Adrenal gland (tissue), 12 donors: ENCODE measurements around the gene TUBB4A. TPM values are rescaled to one million over a fixed set of nuclear protein-coding genes. Genes with fewer than 3 reads are reported as not detected.

Experiments
- DNase-seq, 7 donors: peaks; one replicate each; pipeline ENCODE4 v3.0.0-alpha.2; 2019 to 2020
- H3K27ac ChIP-seq, 5 donors: fragments of 200-600 bp; sonication (generic) in 4 of 5; 1 replicate in 3 of 5; 2 replicates in 2 of 5; pipeline versions ENCODE4 v1.5.1 to v1.8.0; 2016 to 2020; ENCODE audit warnings: mild to moderate bottlenecking in 1 of 5
- H3K27me3 ChIP-seq: fragments of 200-600 bp; 2 replicates; pipeline ENCODE4 v1.8.0; 2021
- H3K36me3 ChIP-seq, 2 donors: fragments of 200-600 bp; replicated peaks in 1 of 2; 1 replicate in 1 of 2; 2 replicates in 1 of 2; pipeline versions ENCODE4 v1.5.1 to v1.8.0; 2018 to 2022
- H3K4me1 ChIP-seq, 2 donors: fragments of 200-600 bp; replicated peaks in 1 of 2; 1 replicate in 1 of 2; 2 replicates in 1 of 2; pipeline versions ENCODE4 v1.5.1 to v1.8.0; 2018 to 2021
- H3K4me3 ChIP-seq, 4 donors: fragments of 200-600 bp; sonication (generic) in 3 of 4; one replicate each; pipeline ENCODE4 v1.5.1; 2016 to 2018
- H3K9me3 ChIP-seq, 3 donors: fragments of 200-600 bp; sonication (generic) in 1 of 3; replicated peaks in 1 of 3; 1 replicate in 2 of 3; 2 replicates in 1 of 3; pipeline versions ENCODE4 v1.5.1 to v1.8.0; 2016 to 2021
- CTCF ChIP-seq, 6 experiments: fragments of 450-650 bp in 4 of 6; fragments of 200-600 bp in 2 of 6; sonication (generic) in 1 of 6; IDR thresholded peaks; 1 replicate in 5 of 6; 2 replicates in 1 of 6; pipeline versions ENCODE4 v1.5.1 to v1.8.0; 2016 to 2021; ENCODE audit warnings: antibody characterized with exemption in 6 of 6, mild to moderate bottlenecking in 2 of 6, moderate library complexity in 1 of 6
- POLR2A ChIP-seq, 2 donors: fragments of 450-650 bp; IDR thresholded peaks; one replicate each; pipeline ENCODE4 v1.6.1; 2017; ENCODE audit warnings: antibody characterized with exemption in 2 of 2, mild to moderate bottlenecking in 2 of 2, moderate library complexity in 1 of 2
- WGBS, 4 donors: extraction: QIAGEN DNeasy Blood & Tissue Kit in 2 of 4; methylation state at CpG; one replicate each; pipeline versions ENCODE4 v1.1.5 to v1.1.7; 2013 to 2017; 5-methylcytosine and 5-hydroxymethylcytosine counted together
- intact Hi-C, 2 donors: fragments of 100-400 bp; cut with DNase I; formaldehyde crosslinking; loops; one replicate each; pipeline versions ENCODE4 v1.14.1 to v1.15.0; 2022 to 2023
- polyA plus RNA-seq, 3 donors: library from polyadenylated mRNA; stranded (reverse); fragments of 200-250 nt in 2 of 3; fragments of 350-450 nt in 1 of 3; fragmentation: Illumina TruSeq in 1 of 3; extraction: RNeasy Lipid Tissue Mini Kit (QIAGEN cat#74804) in 1 of 3; gene quantifications; one replicate each; pipeline ENCODE4 v1.2.3, GENCODE V29; 2013 to 2014
- total RNA-seq, 9 donors: library from RNA; depleted of rRNA in 4 of 9; stranded (reverse); fragments of >200 nt in 4 of 9; fragments of 120-200 nt in 1 of 9; fragmentation: NEBNext Ultra II Directional in 1 of 9; extraction: Animal tissue kit (Norgen Biotek cat#: 25700) in 1 of 9; gene quantifications; one replicate each; pipeline versions ENCODE4 v1.1.0 to v1.2.4, GENCODE V29; 2013 to 2023
- donor health status: healthy with polysubstance abuse.
- donor health status: Bipolar disorder and iron deficiency.
- donor health status: DM: yes; HTN: yes; CAD: no.
- donor health status: DM: no; HTN: no; CAD: no.
- donor health status: DM: no; HTN: no; CAD: no.
- donor health status: DM: yes; HTN: yes; CAD: no.

Gene TUBB4A
- total and polyA plus RNA-seq, 12 donors: 50.4 to 752 (median 138) TPM

GRCh38 chr19:6500837-6501739, 1.0 kb downstream of the TUBB4A start:
- Histone ChIP-seq H3K36me3 (no peaks in the 10 kb centered on the region), H3K9me3 (no peaks in the 10 kb centered on the region), H3K4me1 (peaks cover 17 to 41% of the 10 kb centered on the region in 2 donors), H3K4me3 (peak overlapping the region in 3 of 4 donors; percentile 22 to 62 (median 59)), H3K27ac (peak overlapping the region in 3 of 5 donors; percentile 74 to 79 (median 76)), H3K27me3 (no peaks in the 10 kb centered on the region)
- DNase-seq: no peak
- intact Hi-C loops: no loop called here
- 14 to 50% (median 31%) methylated on average over 12 to 24 of the region's 24 CpGs for WGBS, 4 donors
- TF ChIP-seq CTCF (IDR thresholded peaks at IDR 0.05) (no peak), POLR2A (IDR thresholded peaks at IDR 0.05) (no peak)

- peak in 4 of 7 donors; percentile 50 to 64 (median 55) for DNase-seq
- Histone ChIP-seq H3K4me3 (peak overlapping the region in 1 of 4 donors; percentile 59), H3K36me3 (no peaks in the 10 kb centered on the region), H3K4me1 (peaks cover 17 to 41% of the 10 kb centered on the region in 2 donors), H3K27ac (peak overlapping the region; percentile 2 to 87 (median 36)), H3K27me3 (no peaks in the 10 kb centered on the region), H3K9me3 (no peaks in the 10 kb centered on the region)
- WGBS, 4 donors: 38 to 49% (median 43%) methylated on average over 17 of the region's 17 CpGs
- intact Hi-C loops: no loop called here
- TF ChIP-seq POLR2A (IDR thresholded peaks at IDR 0.05): peak; percentile 11 to 38
- TF ChIP-seq CTCF (IDR thresholded peaks at IDR 0.05): no peak
These were observed 2.9 kb downstream of the TUBB4A start for GRCh38 chr19:6499052-6499790.

- Histone ChIP-seq H3K9me3 (no peaks in the 10 kb centered on the region), H3K4me1 (peaks cover 12 to 37% of the 10 kb centered on the region in 2 donors), H3K36me3 (no peaks in the 10 kb centered on the region), H3K4me3 (peak overlapping the region in 1 of 4 donors; percentile 59), H3K27me3 (no peaks in the 10 kb centered on the region), H3K27ac (peak overlapping the region; percentile 2 to 87 (median 36))
- intact Hi-C loops: no loop called here
- peak in 6 of 7 donors; percentile 66 to 86 (median 74) for DNase-seq
- whole genome bisulfite sequencing, 4 donors: 38 to 64% (median 44%) methylated on average over 7 of the region's 7 CpGs
- TF ChIP-seq POLR2A (IDR thresholded peaks at IDR 0.05) (no peak), CTCF (IDR thresholded peaks at IDR 0.05) (no peak)
These were observed 3.6 kb downstream of the TUBB4A start for GRCh38 chr19:6498294-6499036.
